ENCODE measurements around the gene FBN3. TPM values are rescaled to one million over a fixed set of nuclear protein-coding genes. Genes with fewer than 3 reads are reported as not detected.
A peak's percentile ranks its signal among the peaks of the same experiment; 100 is the strongest.
"Not testable (repeated sequence)": the region's sequence is repeated elsewhere in the genome, so short reads cannot be mapped to it uniquely, and the experiment has no call there.

The FBN3 gene
- total RNA-seq, 4 donors from 2014 or later, result 0.13 to 8.7 (median 2.5) TPM

- WGBS, 2 donors, result 74 to 78% methylated on average over 2 of the region's 2 CpGs
- no peak overlapping the region for H3K4me3 ChIP-seq (replicated peaks in 1 of 3)
- TF ChIP-seq CTCF (IDR thresholded peaks at IDR 0.05), result no peak
- TF ChIP-seq POLR2A (IDR thresholded peaks at IDR 0.05), result no peak
- no peaks in the 10 kb centered on the region for H3K27me3 ChIP-seq
- H3K27ac ChIP-seq, result peak overlapping the region in 1 of 3 donors; percentile 41
- no peak for DNase-seq
- no peaks in the 10 kb centered on the region for H3K36me3 ChIP-seq
- H3K4me1 ChIP-seq, result peaks cover 9 to 12% of the 10 kb centered on the region in 2 donors
- intact Hi-C loops (cut with DNase I), result no loop called here
- H3K9me3 ChIP-seq, result no peaks in the 10 kb centered on the region
These were observed 5.9 kb upstream of the FBN3 start for GRCh38 chr19:8155318-8155717.

- 53 to 65% methylated on average over 10 of the region's 10 CpGs for WGBS, 2 donors
- H3K4me3 ChIP-seq (replicated peaks in 1 of 3); H3K36me3 ChIP-seq; intact Hi-C loops (cut with DNase I); H3K9me3 ChIP-seq; H3K27ac ChIP-seq; H3K27me3 ChIP-seq; DNase-seq: not testable (repeated sequence)
- H3K4me1 ChIP-seq, result peaks cover 12 to 17% of the 10 kb centered on the region in 2 donors
These were observed 4.6 kb upstream of the FBN3 start for GRCh38 chr19:8154014-8154413.

GRCh38 chr19:8151767-8152035, 2.3 kb upstream of the FBN3 start:
- Histone ChIP-seq H3K36me3 (no peaks in the 10 kb centered on the region), H3K4me3 (replicated peaks in 1 of 3) (no peak overlapping the region), H3K27me3 (no peaks in the 10 kb centered on the region), H3K4me1 (peaks cover 27 to 40% of the 10 kb centered on the region in 2 donors), H3K27ac (no peak overlapping the region), H3K9me3 (no peaks in the 10 kb centered on the region)
- intact Hi-C loops (cut with DNase I), result no loop called here
- TF ChIP-seq CTCF (IDR thresholded peaks at IDR 0.05) (no peak), POLR2A (IDR thresholded peaks at IDR 0.05) (no peak)
- 38 to 46% methylated on average over 4 to 5 of the region's 5 CpGs for WGBS, 2 donors
- DNase-seq, result no peak

- TF ChIP-seq CTCF (IDR thresholded peaks at IDR 0.05), result no peak
- no peak for TF ChIP-seq POLR2A (IDR thresholded peaks at IDR 0.05)
- Histone ChIP-seq H3K4me1 (peaks cover 27 to 40% of the 10 kb centered on the region in 2 donors), H3K36me3 (no peaks in the 10 kb centered on the region), H3K4me3 (replicated peaks in 1 of 3) (no peak overlapping the region), H3K9me3 (no peaks in the 10 kb centered on the region), H3K27me3 (no peaks in the 10 kb centered on the region), H3K27ac (no peak overlapping the region)
- intact Hi-C loops (cut with DNase I), result no loop called here
- WGBS, 2 donors, result 68% methylated on average over 15 of the region's 15 CpGs
- peak; percentile 52 to 66 for DNase-seq
These were observed 1.8 kb upstream of the FBN3 start for GRCh38 chr19:8150998-8151766.

- H3K9me3 ChIP-seq, result no peaks in the 10 kb centered on the region
- intact Hi-C loops (cut with DNase I), result no loop called here
- peaks cover 27 to 40% of the 10 kb centered on the region in 2 donors for H3K4me1 ChIP-seq
- no peak overlapping the region for H3K4me3 ChIP-seq (replicated peaks in 1 of 3)
- 85 to 94% methylated on average over 6 of the region's 6 CpGs for WGBS, 2 donors
- H3K27ac ChIP-seq, result no peak overlapping the region
- DNase-seq, result no peak
- H3K36me3 ChIP-seq, result no peaks in the 10 kb centered on the region
- TF ChIP-seq POLR2A (IDR thresholded peaks at IDR 0.05) (no peak), CTCF (IDR thresholded peaks at IDR 0.05) (no peak)
- no peaks in the 10 kb centered on the region for H3K27me3 ChIP-seq
These were observed 930 bp upstream of the FBN3 start for GRCh38 chr19:8150178-8150865.
